ENCODE measurements around the gene NKD2.

DNA sequence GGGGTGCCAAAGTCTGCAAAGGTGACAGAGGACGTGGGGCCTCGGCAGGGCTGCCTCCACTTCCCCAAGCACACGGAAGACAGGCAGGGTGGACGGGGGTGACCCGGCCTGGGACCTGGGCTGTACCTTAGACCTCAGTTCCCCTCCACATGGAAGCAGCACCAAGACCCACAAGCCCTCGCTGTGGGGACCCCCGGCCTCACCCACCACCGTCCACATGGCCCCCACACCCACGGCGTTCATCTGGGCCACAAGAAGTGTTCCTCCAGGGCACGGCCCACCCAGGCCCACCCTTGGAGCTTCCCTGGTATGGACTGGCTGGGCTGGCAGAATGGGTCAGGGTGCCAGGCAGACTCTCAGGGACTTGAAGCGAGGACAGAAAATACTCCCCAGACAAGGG lies 45.8 kb upstream of the NKD2 start:
- TF ChIP-seq, protein P1, sequence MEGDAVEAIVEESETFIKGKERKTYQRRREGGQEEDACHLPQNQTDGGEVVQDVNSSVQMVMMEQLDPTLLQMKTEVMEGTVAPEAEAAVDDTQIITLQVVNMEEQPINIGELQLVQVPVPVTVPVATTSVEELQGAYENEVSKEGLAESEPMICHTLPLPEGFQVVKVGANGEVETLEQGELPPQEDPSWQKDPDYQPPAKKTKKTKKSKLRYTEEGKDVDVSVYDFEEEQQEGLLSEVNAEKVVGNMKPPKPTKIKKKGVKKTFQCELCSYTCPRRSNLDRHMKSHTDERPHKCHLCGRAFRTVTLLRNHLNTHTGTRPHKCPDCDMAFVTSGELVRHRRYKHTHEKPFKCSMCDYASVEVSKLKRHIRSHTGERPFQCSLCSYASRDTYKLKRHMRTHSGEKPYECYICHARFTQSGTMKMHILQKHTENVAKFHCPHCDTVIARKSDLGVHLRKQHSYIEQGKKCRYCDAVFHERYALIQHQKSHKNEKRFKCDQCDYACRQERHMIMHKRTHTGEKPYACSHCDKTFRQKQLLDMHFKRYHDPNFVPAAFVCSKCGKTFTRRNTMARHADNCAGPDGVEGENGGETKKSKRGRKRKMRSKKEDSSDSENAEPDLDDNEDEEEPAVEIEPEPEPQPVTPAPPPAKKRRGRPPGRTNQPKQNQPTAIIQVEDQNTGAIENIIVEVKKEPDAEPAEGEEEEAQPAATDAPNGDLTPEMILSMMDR (conservative IDR thresholded peaks at IDR 0.05; ENCODE audit: low read length), result no peak
- no peak for TF ChIP-seq EZH2phosphoT487 (IDR thresholded peaks at IDR 0.05; ENCODE audit: borderline replicate concordance)
